Measurements from ENCODE around the gene TP53BP1.
"Not testable (repeated sequence)": the region's sequence is repeated elsewhere in the genome, so short reads cannot be mapped to it uniquely, and the experiment has no call there.

Gene TP53BP1, protein sequence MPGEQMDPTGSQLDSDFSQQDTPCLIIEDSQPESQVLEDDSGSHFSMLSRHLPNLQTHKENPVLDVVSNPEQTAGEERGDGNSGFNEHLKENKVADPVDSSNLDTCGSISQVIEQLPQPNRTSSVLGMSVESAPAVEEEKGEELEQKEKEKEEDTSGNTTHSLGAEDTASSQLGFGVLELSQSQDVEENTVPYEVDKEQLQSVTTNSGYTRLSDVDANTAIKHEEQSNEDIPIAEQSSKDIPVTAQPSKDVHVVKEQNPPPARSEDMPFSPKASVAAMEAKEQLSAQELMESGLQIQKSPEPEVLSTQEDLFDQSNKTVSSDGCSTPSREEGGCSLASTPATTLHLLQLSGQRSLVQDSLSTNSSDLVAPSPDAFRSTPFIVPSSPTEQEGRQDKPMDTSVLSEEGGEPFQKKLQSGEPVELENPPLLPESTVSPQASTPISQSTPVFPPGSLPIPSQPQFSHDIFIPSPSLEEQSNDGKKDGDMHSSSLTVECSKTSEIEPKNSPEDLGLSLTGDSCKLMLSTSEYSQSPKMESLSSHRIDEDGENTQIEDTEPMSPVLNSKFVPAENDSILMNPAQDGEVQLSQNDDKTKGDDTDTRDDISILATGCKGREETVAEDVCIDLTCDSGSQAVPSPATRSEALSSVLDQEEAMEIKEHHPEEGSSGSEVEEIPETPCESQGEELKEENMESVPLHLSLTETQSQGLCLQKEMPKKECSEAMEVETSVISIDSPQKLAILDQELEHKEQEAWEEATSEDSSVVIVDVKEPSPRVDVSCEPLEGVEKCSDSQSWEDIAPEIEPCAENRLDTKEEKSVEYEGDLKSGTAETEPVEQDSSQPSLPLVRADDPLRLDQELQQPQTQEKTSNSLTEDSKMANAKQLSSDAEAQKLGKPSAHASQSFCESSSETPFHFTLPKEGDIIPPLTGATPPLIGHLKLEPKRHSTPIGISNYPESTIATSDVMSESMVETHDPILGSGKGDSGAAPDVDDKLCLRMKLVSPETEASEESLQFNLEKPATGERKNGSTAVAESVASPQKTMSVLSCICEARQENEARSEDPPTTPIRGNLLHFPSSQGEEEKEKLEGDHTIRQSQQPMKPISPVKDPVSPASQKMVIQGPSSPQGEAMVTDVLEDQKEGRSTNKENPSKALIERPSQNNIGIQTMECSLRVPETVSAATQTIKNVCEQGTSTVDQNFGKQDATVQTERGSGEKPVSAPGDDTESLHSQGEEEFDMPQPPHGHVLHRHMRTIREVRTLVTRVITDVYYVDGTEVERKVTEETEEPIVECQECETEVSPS (N-terminal part only)

DNA sequence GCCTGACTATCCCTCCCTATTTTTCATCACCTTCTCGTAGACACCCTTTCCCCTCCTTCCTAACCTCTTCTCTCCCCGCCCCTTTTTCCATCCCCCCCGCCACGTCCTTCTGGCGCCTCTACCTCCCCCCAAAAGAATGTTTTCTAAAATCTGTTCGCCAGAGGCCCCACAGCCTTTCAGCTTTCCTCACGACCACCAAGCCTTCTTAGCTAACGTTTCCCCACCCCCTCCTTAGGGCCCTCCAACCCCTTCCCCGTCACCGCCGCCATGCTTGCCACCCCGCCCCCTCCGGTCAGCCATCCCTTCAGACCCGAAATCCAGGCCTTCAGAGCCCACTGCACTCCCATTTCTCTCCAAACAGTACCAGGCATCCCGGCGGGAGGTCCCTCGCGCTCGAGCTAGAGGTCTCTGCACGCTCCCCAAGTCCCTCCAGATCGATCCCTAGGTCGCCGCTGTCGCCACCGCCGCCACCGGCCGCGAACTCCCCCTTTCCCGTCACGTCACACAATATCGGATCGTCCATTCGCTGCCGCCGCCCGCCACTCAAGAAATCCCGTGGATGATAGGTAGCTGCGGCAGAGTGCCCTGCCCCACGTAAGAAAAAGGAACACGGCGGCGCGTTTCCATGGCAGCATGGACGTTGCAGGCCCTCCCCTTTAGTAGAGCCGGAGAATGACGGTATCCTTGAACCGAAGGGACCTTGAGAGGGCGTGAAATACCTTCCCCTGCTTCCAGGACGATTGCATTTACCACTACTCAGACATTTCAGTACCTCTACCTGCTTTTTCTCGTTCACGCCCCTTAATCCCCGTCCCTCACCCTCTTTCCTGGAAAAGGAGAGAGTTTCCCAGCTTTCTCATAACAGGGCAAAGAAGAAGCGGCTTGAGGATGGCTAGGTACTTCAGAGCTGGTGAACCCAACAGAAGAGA, at the start of gene TP53BP1:
Gene TP53BP1, minus strand, starts transcription at position 484 of the 929 bp plus-strand sequence. Its CDS starts 113 bp downstream, at position 371.
- TF ChIP-seq CTCF (conservative IDR thresholded peaks at IDR 0.05; ENCODE audit: low read depth), result no peak
- DNase-seq (ENCODE audit: low spot score), result peak; percentile 99
- CTCF ChIA-PET, result interaction anchor here (0.7 to 1.1 kb wide), 3 partner anchors 18 to 117 kb away, joined by 3 to 6 read pairs (median 4); no protein-coding TSS in a partner anchor
- H3K27ac ChIP-seq, result peak within 1 kb of the TSS; percentile 66
- POLR2A ChIA-PET (ENCODE audit: low non-redundant PET), result no interaction called here

DNA sequence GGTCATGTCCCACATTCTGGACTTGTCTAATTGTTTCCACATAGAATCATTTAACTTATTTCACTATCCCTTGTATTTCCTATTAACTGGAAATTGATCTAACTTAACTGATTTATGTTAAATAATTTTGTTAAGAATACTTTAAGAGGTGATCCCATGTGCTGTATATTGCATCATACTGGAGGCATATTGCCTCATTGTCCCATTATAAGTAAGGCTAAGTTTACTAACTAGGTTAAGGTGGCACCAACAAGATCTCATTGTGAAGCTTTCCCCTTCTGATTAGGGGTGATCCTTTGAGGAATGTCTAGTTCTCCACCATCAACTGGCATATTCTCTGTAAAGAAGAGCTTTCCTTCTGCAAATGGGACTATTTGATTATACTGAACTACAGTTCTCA, 48.8 kb upstream of the TP53BP1 start:
- ChIA-PET CTCF (interaction anchor here (0.6 kb wide), 1 partner anchor 71 kb away, joined by 4 read pairs; no protein-coding TSS in a partner anchor), POLR2A (ENCODE audit: low non-redundant PET) (no interaction called here)
- no peak overlapping the region; the same call in 1 of the 2 replicates for H3K27ac ChIP-seq
- no peak for DNase-seq (ENCODE audit: low spot score)
- TF ChIP-seq CTCF (conservative IDR thresholded peaks at IDR 0.05; ENCODE audit: low read depth), result no peak

DNA sequence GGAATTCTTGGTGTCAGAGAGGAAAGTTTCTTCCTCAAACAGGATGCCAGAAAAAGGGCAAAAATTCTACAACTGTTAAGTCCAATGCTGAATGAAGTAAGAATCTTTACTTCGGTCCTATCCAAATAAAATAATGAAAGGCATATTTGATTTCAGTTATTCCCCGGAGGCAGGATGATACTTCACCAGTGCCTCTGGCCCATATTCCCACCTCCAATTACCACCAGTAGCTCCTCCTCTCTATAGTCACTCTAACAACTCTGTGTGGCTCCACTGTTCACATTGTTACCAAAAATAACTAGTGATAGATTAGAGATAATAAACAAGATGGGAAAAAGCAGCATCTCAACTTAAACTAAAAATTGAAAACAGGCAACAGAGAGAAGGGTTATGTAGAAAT, 45.1 kb upstream of the TP53BP1 start:
- no peak overlapping the region for H3K27ac ChIP-seq
- POLR2A ChIA-PET (ENCODE audit: low non-redundant PET), result no interaction called here
- CTCF ChIA-PET, result no interaction called here
- TF ChIP-seq CTCF (conservative IDR thresholded peaks at IDR 0.05; ENCODE audit: low read depth), result no peak
- no peak for DNase-seq (ENCODE audit: low spot score)

DNA sequence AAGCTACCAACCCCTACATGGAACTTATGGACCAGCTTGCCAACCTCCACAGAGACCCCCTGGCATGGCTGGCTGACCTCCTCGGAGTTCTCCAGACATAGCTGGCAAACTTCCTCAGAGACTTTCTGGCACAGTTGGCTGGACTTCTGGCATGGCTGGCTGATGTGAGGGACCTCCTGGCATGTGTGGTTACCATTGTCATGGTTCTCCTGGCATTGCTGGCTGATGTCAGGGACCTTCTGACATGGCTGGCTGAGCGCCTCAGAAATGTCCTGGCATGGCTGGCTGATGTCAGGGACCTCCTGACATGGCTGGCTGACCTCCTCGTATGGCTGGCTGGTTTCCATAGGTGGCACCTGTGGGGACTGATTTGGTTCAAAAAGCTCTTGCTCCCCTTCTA, 41.9 kb upstream of the TP53BP1 start:
- CTCF ChIA-PET, result no interaction called here
- TF ChIP-seq CTCF (conservative IDR thresholded peaks at IDR 0.05; ENCODE audit: low read depth), result no peak
- POLR2A ChIA-PET (ENCODE audit: low non-redundant PET), result no interaction called here
- H3K27ac ChIP-seq, result no peak overlapping the region
- no peak for DNase-seq (ENCODE audit: low spot score)

DNA sequence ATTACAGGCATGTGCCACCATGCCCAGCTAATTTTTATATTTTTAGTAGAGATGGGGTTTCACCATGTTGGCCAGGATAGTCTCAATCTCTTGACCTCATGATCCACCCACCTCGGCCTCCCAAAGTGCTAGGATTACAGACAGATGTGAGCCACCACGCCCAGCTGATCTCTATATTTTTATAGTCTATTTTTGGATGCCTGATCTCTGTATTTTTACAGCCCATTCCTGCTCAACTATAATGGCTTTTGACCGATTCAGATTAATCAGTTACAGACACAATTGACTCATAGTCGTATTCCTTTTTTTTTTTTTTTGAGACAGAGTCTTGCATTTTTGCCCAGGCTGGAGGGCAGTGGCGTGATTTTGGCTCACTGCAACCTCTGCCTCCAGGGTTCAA, 39.9 kb upstream of the TP53BP1 start:
- POLR2A ChIA-PET (ENCODE audit: low non-redundant PET), result interaction anchor here (0.7 kb wide), 2 partner anchors 9 to 21 kb away, joined by 5 to 6 read pairs; no protein-coding TSS in a partner anchor
- CTCF ChIA-PET, H3K27ac ChIP-seq: not testable (repeated sequence)

More for the DNA sequence above, 39.9 kb upstream of the TP53BP1 start:
- not testable (repeated sequence) for DNase-seq (ENCODE audit: low spot score)
